Activated T-cell treated with anti-CD3 and anti-CD28 coated beads for 24 hours (primary cell): ENCODE measurements around the gene PTPRA.
"Not testable (repeated sequence)": the region's sequence is repeated elsewhere in the genome, so short reads cannot be mapped to it uniquely, and the experiment has no call there.

Source experiments
- DNase-seq: peaks from one replicate; pipeline ENCODE4 v3.0.0-alpha.2; 2020; ENCODE audit warnings: low read depth

The PTPRA gene

GRCh38 chr20:2873010-2873746 lies at the start of gene PTPRA:
Gene PTPRA (plus strand): TSS chr20:2873481. CDS start chr20:2964278, 90,797 bp downstream.
- peak; percentile 88 for DNase-seq

- DNase-seq, result no peak
These were observed 47.5 kb upstream of the PTPRA start for GRCh38 chr20:2825761-2826160.

GRCh38 chr20:2826655-2827054 lies 46.6 kb upstream of the PTPRA start:
- DNase-seq, result no peak

- DNase-seq, result no peak
These were observed 43.9 kb upstream of the PTPRA start for GRCh38 chr20:2829376-2829775.

- not testable (repeated sequence) for DNase-seq
These were observed 42.1 kb upstream of the PTPRA start for GRCh38 chr20:2831206-2831605.

GRCh38 chr20:2833761-2834160 lies 39.5 kb upstream of the PTPRA start:
- no peak for DNase-seq

GRCh38 chr20:2834401-2835110 lies 38.7 kb upstream of the PTPRA start:
- no peak for DNase-seq

GRCh38 chr20:2835331-2835796 lies 37.9 kb upstream of the PTPRA start:
- DNase-seq, result no peak

- DNase-seq, result no peak
These were observed 37.2 kb upstream of the PTPRA start for GRCh38 chr20:2836035-2836434.

GRCh38 chr20:2837221-2837960 lies 35.9 kb upstream of the PTPRA start:
- no peak for DNase-seq

GRCh38 chr20:2838170-2838797 lies 35.0 kb upstream of the PTPRA start:
- DNase-seq, result no peak

- no peak for DNase-seq
These were observed 34.2 kb upstream of the PTPRA start for GRCh38 chr20:2838847-2839671.

GRCh38 chr20:2839732-2840137 lies 33.5 kb upstream of the PTPRA start:
- no peak for DNase-seq

- peak; percentile 88 for DNase-seq
These were observed 32.9 kb upstream of the PTPRA start, which contains the start of the genes PCED1A and VPS16 for GRCh38 chr20:2840138-2840966. Gene PCED1A (minus strand): TSS chr20:2840655. CDS start chr20:2839912, 743 bp downstream. Gene VPS16 (plus strand): TSS chr20:2840745. CDS start chr20:2840775, 30 bp downstream.

- DNase-seq, result peak; percentile 26
These were observed 32.2 kb upstream of the PTPRA start for GRCh38 chr20:2840967-2841531.

GRCh38 chr20:2845607-2846006 lies 27.7 kb upstream of the PTPRA start:
- DNase-seq, result no peak

- no peak for DNase-seq
These were observed 26.6 kb upstream of the PTPRA start for GRCh38 chr20:2846698-2847097.

GRCh38 chr20:2847802-2848201 lies 25.5 kb upstream of the PTPRA start:
- DNase-seq, result no peak

GRCh38 chr20:2849529-2849928 lies 23.8 kb upstream of the PTPRA start:
- DNase-seq, result no peak

GRCh38 chr20:2851086-2851485 lies 22.2 kb upstream of the PTPRA start:
- no peak for DNase-seq
